Lung microvascular endothelial cell (primary cell): ENCODE results near the gene TAS2R16. TPM values are rescaled to one million over a fixed set of nuclear protein-coding genes. Genes with fewer than 3 reads are reported as not detected.

ENCODE experiments used
- DNase-seq, 2 donors: peaks; one replicate each; pipeline versions ENCODE4 v3.0.0 to v3.0.0-alpha.2; 2010; ENCODE audit warnings: low read depth in 2 of 2
- total RNA-seq: library from RNA; depleted of rRNA; stranded (reverse); fragments of >200 nt; gene quantifications from 2 replicates; pipeline ENCODE4 v1.2.1, GENCODE V29; 2014

The TAS2R16 gene, protein sequence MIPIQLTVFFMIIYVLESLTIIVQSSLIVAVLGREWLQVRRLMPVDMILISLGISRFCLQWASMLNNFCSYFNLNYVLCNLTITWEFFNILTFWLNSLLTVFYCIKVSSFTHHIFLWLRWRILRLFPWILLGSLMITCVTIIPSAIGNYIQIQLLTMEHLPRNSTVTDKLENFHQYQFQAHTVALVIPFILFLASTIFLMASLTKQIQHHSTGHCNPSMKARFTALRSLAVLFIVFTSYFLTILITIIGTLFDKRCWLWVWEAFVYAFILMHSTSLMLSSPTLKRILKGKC
- not detected in 2 replicates for total RNA-seq

DNA sequence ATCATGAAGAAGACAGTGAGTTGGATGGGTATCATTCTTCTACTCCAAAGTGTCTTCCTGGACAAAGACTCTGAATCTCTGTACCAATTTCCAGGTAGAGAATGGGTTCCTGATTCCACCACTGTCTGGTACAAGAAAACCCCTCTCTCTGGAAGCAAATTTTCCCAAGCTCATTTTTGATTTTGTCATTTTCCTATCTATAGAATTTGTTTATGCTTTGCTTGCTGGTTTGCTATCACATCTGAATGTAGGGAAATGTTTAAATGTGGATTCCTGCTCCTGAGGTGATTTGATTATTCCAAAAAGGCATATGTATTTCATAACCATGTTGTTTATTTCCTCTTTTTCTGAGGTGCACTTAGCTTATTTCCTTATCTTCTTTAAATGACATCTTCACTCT is at the start of gene TAS2R16:
Gene TAS2R16 (minus strand): TSS at position 101 of the 400 bp plus-strand sequence. CDS start 66 bp downstream, at position 35.
- no peak for DNase-seq

DNA sequence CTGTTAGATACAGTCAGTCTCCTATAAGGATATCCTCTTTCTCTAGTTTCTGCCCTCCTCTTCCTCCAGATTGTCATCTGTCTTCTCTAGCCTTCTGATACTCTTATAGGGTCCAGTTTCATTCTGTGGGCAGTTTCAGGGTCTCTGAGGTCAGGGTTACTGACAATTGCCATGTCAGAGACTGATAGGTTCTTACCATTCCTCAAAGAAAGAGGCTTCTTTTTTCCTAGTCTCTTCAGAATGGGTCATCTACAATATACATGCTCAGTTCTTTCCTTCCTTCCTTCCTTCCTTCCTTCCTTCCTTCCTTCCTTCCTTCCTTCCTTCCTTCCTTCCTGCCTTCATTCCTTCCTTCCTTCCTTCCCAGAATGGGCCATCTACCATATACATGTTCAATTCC is 48.1 kb upstream of the TAS2R16 start:
- DNase-seq: no peak

DNA sequence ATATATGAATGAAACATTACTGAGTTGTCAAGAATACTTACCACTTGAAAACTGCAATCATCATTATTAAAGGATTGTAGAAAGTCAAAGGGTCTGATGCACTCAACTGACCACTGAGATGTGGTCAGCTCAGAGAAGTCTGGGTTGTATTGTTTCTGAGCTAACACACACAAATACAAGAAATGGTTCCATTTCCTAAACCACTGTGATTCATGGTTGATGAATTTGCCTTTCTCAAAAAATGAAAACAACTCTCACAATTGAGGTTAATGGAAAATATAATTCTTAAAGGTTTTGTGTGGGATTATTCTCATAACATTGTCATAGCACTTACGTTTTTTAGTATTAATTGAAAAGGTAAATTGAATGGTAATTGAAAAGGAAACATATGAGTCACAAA is 45.6 kb upstream of the TAS2R16 start:
- DNase-seq: peak; percentile 52 to 72

DNA sequence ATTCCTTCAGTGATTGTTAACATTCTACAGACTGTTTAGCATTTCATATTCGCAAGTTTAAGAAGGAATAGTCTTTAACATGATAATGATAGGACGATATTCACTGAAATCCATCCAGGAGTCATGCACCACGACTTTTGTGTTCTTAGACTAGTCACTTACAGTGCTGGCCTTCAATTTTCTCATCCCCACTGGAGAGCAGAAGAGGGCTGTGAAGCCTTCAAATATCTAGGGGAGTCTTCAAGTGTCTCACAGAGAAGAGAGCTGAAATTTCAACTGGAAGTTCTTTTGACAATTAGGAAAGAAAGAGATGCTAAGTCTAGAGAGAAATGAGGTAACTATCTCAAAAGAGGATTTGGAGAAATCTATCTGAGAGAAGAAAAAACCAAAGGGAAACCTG is 43.8 kb upstream of the TAS2R16 start:
- DNase-seq: no peak

DNA sequence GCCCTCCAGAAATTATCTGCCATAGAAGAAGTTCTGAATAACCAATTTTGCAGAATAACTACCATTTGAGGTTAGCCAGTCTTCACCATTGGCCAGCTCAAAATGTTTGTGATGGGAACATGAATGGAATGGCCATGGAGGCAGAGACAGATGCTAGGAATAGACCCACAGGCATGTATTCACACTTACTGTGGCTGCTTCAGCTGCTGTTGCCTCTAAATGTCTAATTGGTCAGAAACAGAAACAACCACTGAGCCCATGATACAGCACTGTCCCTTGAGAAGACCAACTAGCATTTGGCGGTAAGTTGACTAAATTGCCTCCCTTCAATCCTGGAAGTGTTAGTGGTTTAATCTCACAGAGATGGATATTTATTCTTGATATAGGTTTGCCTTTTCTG is 38.6 kb upstream of the TAS2R16 start:
- DNase-seq: no peak

DNA sequence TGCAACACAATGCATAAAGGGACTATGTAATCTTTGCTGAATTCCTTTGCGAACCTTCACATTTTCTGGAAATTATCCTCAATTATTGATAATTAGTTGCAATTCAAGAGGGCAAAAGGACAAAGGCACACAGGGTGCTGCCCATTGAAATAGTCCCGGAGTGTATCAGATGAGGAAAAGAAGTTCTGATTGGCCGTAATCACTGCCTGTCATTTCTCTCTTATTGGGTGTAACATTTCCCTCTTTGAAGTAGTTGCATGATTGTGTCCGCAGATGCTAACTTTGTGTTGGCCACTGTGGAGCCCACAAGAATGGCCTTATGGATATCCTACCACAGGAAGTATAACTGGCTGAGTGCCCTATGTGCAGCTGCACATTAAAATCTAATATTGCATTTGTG is 35.1 kb upstream of the TAS2R16 start:
- no peak for DNase-seq

DNA sequence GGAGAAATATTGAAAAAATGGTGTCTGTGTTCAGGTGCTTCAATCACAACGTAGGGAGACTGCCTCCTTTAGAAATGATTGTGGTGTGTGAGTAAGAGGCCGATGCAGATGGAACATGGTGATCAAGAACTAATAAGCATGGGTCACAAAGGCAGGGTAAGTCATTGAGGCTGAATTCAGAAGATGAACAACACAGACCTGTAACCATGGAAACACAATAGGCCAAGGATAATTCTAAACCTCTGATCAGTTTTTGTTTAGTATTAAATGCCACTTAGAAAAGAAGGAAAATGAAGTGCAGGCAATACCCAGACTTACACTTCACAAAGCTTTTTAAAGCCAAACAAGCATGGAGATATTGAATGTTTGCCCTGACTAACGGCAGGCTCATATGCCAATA is 32.8 kb upstream of the TAS2R16 start:
- no peak for DNase-seq

DNA sequence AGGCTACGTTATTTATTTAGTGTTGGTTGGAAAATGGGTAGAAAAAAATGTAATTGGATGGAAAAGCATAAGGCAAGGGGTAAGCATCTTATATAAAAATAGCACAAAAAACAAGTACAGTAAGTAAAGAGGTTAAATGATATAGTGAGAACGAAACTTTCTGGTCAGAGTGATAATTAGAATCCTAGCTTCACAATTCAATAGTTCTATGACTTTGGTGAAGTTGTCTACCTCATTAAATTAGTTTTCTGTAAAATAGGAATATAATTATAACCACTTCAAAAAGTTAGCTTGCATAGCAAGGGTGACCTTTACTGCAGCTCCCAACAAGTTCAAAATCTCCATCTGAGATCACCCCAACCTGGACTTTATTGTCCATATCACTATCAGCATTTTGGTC is 30.8 kb upstream of the TAS2R16 start:
- no peak for DNase-seq

DNA sequence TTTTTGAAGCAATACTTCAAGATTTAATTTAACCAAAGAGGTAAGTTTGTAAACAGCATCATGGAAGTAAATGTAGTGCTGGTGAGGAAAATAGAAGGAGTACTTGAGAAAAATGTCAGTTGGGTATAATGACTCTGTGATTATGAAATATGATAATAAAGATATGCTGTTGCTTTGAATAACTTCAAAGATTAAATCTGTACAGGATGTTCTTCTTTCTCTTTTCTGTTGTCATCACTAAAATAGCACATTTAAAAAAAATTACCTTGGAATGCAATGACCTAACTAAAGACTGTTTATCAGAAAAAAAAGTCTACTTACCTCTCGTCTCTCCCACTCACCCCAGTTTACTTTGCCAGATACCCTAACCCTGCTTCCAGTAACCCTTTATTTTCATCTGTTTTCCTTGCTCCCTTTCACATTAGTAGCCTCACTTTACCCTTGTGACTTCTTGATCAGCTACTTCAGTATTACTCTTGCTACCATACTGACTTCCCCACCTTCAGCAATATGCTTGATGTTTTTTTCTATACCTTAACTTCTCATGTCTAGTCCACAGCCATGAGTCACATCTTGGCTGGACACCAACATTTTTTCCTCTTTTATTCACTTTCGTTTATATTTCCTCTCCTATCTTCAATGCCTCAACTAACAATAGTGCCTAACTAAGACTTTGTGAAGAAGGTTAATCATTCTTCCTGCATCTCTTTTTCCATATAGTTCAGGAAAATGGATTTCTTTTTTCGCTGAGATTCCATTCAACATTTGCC is 29.7 kb upstream of the TAS2R16 start:
- peak; percentile 50 to 64 for DNase-seq

DNA sequence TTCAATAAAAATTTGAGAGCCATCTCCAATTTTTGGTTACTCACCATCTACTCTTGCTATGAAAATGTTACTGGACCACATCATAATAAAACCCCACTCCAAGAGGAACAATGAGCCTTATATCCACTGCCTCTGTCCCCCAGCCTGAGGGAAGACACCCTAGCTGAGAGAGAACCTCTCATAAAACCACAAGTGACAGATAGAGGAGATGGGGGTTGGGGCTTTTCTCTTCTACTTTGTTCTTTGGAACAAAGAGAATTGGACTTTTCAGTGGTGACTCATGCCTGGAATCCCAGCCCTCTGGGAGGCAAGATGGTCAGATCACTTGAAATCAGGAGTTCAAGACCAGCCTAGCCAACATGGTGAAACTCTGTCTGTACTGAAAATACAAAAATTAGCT is 27.6 kb upstream of the TAS2R16 start:
- no peak for DNase-seq

DNA sequence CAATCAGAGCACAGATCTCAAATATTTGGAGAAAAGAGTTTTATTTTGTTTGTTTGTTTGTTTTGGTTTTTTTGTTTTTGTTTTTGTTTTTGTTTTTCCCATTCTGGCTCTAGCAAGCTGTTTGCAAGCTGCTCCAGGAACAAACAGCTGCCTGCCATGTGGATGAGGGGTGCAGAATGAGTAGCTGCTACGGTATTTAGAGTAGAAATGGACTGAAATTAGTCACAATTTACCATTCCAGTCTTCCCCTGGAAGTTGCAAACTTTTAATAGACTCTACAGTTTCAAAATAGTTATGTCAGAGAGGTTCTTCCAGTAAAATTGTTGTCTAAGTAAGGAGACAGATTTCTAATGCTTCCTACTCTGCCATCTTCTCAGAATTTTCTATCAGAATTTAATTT is 27.1 kb upstream of the TAS2R16 start:
- DNase-seq: no peak

DNA sequence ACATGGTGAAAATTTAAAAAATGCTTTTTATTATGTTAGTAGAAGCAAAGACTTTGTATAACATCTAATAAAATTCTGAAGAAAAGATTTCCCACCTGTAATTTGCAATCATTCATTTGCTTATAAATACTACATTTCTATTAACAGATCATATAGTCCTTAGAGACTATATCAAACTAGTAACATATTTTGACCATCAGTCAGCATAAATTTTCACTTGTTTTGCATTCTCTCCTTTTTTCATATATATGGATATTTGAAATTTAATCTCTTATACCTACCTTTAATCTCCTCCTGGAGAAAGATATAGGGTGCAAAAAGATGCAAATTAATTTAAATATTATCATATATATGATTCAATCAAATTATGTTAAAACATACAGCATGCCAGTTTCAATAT is 16.9 kb upstream of the TAS2R16 start:
- DNase-seq: no peak

DNA sequence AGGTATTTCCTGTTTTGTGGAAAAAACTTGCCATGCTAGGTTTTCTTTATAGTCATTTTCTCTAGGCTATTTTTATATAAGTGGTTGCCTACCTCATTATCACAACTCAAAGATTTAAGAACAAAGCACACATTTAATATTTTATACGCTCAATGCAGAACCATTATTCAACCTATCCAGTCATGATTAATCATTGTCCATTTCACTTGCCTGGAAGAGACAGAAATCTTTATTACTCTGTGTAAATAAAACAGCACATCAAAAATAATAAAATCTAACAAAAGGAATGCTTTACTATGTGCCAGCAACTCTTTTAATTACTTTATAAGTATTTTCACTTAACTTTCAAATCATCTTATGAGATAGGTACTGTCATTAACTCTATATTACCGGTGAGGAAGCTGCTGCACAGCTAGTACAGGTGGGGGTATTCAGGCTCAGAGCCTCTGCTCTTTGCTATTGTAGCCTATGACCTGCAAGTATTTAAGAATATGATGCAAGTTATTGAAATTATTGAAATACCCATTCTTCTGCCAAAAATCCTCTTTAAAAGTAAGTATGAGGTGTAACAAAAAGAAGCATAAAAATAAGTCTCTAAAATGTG is 16.4 kb upstream of the TAS2R16 start:
- no peak for DNase-seq

DNA sequence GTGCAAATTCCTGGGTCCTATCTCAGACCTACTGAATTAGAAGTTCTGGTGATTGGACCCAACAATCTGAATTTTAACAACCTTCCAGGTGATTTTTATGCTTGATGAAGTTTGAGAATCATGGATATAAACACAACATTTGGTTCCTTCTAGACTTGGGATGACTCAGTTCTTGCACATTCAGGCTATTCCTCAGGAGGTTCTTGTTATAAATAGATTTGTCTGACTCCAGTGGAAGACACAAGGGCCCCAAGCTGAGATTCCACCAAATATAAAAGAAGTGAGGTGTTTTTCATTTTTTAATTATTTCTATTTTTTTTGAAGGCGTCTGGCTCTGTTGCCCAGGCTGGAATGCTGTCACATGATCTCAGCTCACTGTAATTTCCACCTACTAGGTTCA is 9.4 kb upstream of the TAS2R16 start:
- no peak for DNase-seq

DNA sequence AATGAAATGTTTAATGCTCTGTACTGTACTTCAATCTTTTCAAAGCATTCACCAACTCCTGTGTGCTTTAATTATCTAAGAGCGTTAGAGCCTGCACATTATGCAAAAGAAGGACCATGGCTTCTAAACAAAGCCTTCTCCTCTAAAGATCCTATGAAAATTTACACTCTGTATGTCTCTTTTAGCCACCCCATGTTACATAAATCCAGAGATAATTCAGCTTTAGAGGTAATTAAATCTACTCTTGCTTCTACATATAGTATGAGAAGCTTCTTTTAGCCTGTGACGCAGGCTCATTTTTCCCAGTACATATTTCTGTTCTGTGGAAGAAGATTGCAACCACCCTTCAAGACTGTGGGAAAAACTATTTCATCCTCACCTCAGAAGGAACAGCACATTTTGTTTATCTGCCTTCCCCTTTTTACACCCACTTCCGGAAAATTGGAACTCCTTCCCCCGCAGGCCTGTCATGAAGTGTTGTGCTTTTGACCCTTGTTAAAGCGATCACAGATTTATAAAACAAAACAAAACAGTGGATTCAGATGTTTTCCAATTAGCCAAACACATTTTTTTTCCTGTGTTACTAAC is 8.1 kb upstream of the TAS2R16 start:
- DNase-seq: no peak

DNA sequence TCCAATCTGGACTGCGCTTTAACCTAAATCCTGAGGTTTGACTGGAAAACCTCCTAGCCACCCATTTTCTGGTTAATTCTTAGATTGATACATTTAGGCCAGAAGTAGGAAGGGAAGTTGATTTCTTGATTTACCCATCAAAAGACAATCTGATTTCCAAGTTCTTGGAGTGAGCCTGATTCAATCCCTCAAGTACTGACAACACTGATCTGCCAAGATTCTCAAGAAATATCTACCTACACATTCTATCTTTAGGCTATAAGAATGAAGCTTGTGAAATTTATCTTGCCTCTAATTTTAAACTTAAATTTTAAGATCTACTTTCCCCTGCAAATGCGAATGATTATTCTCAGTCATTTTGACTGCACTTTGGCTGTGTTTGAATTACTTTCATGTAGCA is 5.9 kb downstream of the TAS2R16 start:
- no peak for DNase-seq

DNA sequence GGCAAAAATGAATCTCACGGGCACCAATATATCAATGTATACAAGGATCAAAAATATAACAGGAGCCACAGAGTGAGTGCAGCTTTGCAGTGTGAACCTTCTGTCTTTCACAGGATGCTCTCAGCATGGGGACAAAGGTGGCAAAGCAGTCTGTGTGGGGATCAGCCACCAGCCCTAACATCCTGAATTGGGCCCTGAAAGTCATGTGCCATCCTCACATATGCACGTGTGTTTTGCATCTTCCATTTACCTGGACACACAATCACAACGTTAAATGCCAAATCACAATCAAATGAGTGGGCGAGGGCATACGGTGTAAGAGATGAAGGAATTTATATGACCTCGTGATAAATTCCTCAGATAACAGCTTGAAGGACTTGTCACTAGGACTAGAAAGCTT is 6.5 kb downstream of the TAS2R16 start:
- DNase-seq: no peak

DNA sequence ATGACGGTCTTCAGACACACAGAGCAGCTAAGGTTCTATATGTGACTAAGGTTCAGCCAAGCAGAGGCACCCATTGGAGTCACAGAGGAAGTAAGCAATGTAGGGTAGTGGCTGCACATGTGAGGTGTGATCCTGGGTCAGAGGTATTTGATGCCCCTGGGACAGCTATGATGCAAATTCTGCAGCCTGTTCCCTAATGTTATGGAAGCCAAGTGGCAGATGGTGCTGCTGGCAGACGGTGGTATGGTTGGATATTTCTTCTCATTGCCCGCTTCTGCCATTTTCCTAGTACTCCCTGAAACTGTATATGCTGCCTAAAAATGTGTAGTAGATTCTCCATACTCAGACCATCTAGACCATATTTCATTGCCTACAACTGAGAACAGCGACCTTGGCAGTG is 7.2 kb downstream of the TAS2R16 start:
- no peak for DNase-seq

DNA sequence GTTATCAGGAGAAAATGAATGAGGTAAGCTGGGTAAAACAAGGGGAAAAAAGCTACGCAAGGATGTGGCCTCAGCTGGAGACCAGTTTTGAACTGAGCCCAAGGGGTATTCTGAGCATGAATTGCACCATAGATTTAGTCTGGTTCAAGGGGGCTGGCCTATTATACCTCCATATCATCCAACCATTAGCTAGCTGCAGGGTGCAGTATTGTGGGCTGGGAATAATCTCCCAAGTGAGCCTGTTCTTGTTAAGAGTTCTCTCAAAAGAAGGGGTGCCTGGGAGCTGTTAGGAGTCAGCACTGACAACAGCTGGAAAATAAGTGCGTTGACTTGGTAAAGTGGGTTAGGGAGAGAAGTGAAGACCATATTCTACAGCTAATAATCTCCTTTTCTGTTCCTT is 8.0 kb downstream of the TAS2R16 start:
- DNase-seq: no peak

DNA sequence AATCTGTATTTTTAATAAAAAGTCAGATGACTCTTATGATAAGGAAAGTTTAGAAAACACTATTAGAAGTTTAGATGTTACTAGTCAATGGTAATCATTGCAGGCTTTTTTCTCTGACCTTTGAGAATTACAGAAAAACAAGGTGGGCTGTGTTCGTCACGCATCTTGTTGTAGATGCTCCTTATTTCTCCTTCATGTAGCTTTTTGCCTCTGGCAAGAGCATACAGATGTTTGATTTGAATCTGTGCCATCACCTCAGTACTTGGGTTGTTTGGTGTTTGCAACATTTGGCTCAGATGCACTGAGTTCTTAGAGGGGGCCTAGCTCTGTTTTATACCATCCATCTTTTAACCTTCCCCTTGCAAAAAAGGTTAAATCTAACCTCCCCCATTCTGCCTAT is 11.5 kb downstream of the TAS2R16 start:
- DNase-seq: no peak

DNA sequence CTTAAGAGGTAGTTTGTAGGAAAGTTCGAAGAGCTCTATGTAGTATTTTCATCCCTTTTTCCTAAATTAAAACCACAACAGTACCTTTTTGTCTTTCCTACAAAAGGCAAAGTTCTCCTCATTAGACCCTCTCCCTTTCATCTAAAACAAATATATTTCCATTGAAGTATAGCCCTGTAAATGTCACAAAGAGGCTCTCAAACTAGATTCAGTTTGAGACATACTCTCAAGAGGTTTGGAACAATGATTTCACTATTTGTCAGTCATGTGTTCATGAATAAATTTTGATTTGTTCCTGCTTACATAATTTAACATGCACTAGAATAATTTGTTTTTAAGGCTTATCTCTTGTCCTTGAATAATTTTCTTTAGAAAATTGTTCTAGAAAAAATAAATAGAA is 12.2 kb downstream of the TAS2R16 start:
- DNase-seq: no peak

DNA sequence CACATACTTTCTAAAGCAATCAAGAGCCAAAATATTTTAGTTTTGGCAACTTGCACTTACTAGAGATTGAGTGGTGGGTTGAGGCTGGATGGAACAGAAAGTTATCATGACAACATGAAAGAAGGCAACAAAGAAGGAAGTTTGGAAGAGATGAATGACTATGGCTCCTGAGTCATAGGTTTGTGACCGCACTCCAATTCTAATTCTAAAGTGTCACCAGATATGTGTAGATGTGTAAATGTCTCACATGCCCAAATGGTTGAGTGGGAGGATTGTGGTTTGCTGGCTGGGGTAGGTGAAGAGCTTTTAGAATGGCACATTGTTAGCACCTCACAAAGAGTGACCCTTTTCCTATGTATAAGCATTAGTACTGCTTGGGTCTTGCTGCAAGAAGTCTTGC is 20.2 kb downstream of the TAS2R16 start:
- DNase-seq: no peak

DNA sequence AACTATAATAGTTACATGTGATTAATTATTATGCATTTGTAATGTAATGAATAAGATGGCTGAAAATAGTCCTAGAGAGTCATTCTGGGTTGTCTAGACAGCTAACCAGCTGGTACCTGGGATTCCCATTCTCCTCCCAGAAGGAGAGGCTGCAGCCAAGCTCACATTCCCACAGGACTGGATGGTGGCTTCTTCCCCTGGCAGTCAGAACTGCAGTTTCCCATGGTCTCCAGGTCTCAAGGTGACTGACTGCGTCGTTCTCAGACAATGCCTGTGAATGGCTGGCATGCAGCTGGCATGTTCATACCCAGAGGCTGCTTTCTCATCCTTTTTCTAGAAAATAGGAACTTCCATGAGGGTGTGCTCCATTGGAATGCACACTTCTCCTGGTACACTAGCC is 21.3 kb downstream of the TAS2R16 start:
- DNase-seq: no peak
